Measurements from ENCODE around the gene MRPL3.
A peak's percentile ranks its signal among the peaks of the same experiment; 100 is the strongest.

Gene MRPL3

GRCh38 chr3:131454501-131454900 lies 48.3 kb downstream of the MRPL3 start:
- no peaks in the 10 kb centered on the region for H3K9me3 Mint-ChIP-seq
- H3K27me3 Mint-ChIP-seq (ENCODE audit: low read depth, poor library complexity) = peaks cover 3% of the 10 kb centered on the region
- no peak overlapping the region for H3K4me3 Mint-ChIP-seq
- DNase-seq = no peak
- no peak overlapping the region for H3K27ac Mint-ChIP-seq
- H3K4me1 Mint-ChIP-seq = no peaks in the 10 kb centered on the region
- peaks cover 10% of the 10 kb centered on the region for H3K36me3 Mint-ChIP-seq (ENCODE audit: low read depth)
- no peak for TF ChIP-seq CTCF (IDR thresholded peaks at IDR 0.05)

DNA sequence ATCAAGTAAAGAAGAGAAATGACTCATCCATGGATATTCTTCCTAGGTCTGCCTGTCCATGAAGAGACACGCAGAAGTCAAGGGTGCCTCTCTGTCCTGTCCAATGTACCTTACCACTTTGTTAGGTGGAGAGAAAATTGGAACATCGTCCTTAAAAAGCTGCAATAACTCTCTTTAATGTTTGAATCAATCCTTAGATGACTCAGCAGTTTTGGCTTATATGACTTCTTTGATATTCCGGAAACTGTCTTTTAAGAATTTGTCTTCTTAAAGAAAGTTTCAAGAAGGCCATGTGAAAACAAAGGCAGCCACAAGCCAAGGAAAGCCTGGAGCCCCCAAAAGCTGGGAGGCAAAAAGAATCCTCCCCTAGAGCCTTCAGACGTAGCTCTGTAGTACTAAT lies 49.2 kb downstream of the MRPL3 start:
- H3K27me3 Mint-ChIP-seq (ENCODE audit: low read depth, poor library complexity) = peaks cover 3% of the 10 kb centered on the region
- TF ChIP-seq CTCF (IDR thresholded peaks at IDR 0.05) = no peak
- H3K36me3 Mint-ChIP-seq (ENCODE audit: low read depth) = peaks cover 7% of the 10 kb centered on the region
- H3K27ac Mint-ChIP-seq = no peak overlapping the region
- H3K9me3 Mint-ChIP-seq = peaks cover 8% of the 10 kb centered on the region
- no peak overlapping the region for H3K4me3 Mint-ChIP-seq
- DNase-seq = no peak
- no peaks in the 10 kb centered on the region for H3K4me1 Mint-ChIP-seq

DNA sequence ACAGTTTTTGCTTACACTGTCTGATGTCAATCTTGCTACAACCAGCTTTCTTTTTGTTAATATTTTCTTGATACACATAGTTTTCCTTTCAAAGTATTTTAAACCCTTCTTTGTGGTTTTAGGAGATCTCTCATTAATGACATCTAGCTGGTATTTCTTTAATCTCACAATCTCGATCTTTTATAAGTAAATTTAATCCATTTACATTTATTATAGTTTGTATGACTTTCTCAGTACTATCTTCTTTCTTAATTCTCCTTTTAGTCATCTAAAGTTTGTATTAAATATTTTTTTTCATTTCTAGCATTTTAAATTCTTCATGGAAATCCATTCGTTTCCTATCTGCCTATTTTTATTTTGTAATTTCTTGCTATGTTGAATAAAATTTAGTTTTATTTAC lies 55.4 kb downstream of the MRPL3 start:
- Mint-ChIP-seq H3K27me3 (ENCODE audit: low read depth, poor library complexity) (peaks cover 3% of the 10 kb centered on the region), H3K9me3 (peaks cover 22% of the 10 kb centered on the region), H3K36me3 (ENCODE audit: low read depth) (peaks cover 7% of the 10 kb centered on the region), H3K4me3 (no peak overlapping the region), H3K27ac (no peak overlapping the region), H3K4me1 (peaks cover 7% of the 10 kb centered on the region)
- TF ChIP-seq CTCF (IDR thresholded peaks at IDR 0.05) = no peak
- DNase-seq = no peak

GRCh38 chr3:131444180-131444579 lies 58.6 kb downstream of the MRPL3 start:
- Mint-ChIP-seq H3K4me3 (no peak overlapping the region), H3K9me3 (peaks cover 19% of the 10 kb centered on the region), H3K36me3 (ENCODE audit: low read depth) (peaks cover 5% of the 10 kb centered on the region), H3K27me3 (ENCODE audit: low read depth, poor library complexity) (no peaks in the 10 kb centered on the region), H3K4me1 (peaks cover 11% of the 10 kb centered on the region), H3K27ac (peak overlapping the region; percentile 2)
- no peak for DNase-seq
- TF ChIP-seq CTCF (IDR thresholded peaks at IDR 0.05) = no peak

DNA sequence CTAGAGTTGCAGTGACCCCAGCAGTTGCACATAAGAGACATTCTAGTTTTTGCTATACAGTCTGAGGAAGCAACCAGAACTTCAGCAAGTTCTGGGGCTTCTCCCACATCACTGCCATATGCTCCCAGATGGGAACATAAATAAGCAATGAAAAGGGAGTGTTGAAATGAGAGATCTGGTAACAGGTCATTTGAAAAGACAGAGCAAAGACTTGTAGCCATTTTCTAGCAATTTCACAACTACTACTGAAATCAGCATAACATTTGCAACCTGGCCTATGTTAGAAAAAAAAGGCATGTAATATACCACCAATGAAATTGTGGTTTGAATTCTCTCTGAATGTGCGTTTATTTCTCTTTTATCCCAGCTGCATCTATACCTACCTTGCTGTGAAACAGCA lies 63.7 kb downstream of the MRPL3 start:
- no peak for TF ChIP-seq CTCF (IDR thresholded peaks at IDR 0.05)
- Mint-ChIP-seq H3K4me1 (peaks cover 7% of the 10 kb centered on the region), H3K27ac (no peak overlapping the region), H3K9me3 (no peaks in the 10 kb centered on the region), H3K4me3 (no peak overlapping the region), H3K27me3 (ENCODE audit: low read depth, poor library complexity) (no peaks in the 10 kb centered on the region), H3K36me3 (ENCODE audit: low read depth) (no peaks in the 10 kb centered on the region)
- no peak for DNase-seq

DNA sequence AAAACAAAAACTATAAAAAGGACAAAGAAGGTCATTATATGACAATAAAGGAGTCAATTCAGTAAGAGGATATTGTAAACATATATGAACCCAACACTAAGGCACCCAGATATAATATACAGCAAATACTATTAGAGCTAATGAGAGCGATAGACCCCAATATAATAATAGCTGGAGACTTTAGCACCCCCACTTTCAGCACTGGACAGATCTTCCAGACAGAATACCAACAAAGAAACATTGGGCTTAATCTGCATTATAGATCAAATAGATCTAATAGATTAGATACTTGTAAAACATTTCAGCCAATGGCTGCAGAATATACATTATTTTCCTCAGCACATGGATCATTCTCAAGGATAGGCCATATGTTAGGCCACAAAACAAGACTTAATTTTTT lies 67.8 kb downstream of the MRPL3 start:
- no peak overlapping the region for H3K27ac Mint-ChIP-seq
- no peak overlapping the region for H3K4me3 Mint-ChIP-seq
- no peak for DNase-seq
- H3K9me3 Mint-ChIP-seq = no peaks in the 10 kb centered on the region
- H3K27me3 Mint-ChIP-seq (ENCODE audit: low read depth, poor library complexity) = no peaks in the 10 kb centered on the region
- TF ChIP-seq CTCF (IDR thresholded peaks at IDR 0.05) = no peak
- H3K36me3 Mint-ChIP-seq (ENCODE audit: low read depth) = no peaks in the 10 kb centered on the region
- H3K4me1 Mint-ChIP-seq = no peaks in the 10 kb centered on the region

All from nephron progenitor cell (in vitro differentiated cells).